ENCODE measurements around the gene DIPK1A.

DNA sequence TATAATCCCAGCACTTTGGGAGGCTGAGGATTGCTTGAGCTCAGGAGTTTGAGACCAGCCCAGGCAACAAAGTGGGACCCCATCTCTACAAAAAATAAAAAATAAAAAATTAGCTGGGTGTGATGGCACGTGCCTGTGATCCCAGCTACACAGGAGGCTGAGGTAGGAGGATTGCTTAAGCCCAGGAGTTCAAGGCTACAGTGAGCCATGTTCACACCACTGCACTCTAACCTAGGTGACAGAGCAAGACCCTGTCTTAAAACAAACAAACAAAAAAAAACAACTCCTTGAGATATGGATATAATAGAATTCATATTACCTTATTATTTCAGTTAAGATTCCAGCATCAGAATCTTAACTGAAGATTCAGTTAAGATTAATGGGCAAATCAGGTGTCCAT, 77.1 kb downstream of the DIPK1A start:
- TF ChIP-seq, protein P1, sequence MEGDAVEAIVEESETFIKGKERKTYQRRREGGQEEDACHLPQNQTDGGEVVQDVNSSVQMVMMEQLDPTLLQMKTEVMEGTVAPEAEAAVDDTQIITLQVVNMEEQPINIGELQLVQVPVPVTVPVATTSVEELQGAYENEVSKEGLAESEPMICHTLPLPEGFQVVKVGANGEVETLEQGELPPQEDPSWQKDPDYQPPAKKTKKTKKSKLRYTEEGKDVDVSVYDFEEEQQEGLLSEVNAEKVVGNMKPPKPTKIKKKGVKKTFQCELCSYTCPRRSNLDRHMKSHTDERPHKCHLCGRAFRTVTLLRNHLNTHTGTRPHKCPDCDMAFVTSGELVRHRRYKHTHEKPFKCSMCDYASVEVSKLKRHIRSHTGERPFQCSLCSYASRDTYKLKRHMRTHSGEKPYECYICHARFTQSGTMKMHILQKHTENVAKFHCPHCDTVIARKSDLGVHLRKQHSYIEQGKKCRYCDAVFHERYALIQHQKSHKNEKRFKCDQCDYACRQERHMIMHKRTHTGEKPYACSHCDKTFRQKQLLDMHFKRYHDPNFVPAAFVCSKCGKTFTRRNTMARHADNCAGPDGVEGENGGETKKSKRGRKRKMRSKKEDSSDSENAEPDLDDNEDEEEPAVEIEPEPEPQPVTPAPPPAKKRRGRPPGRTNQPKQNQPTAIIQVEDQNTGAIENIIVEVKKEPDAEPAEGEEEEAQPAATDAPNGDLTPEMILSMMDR (IDR thresholded peaks at IDR 0.05; ENCODE audit: insufficient read depth, low read depth, low read length): no peak
- TF ChIP-seq EZH2 (IDR thresholded peaks at IDR 0.05; ENCODE audit: insufficient read depth, low read length): no peak
